WTC11 (cell line): ENCODE results near the gene RPN1.

Source experiments
- JUN ChIP-seq: sonication (generic); formaldehyde crosslinking; IDR thresholded peaks from 2 replicates; pipeline ENCODE4 v1.8.0; 2023; ENCODE audit warnings: mild to moderate bottlenecking, missing genetic modification reagents
- NFYB ChIP-seq: sonication (generic); formaldehyde crosslinking; conservative IDR thresholded peaks from 2 replicates; pipeline ENCODE4 v1.8.0; 2022; ENCODE audit warnings: low read depth, missing genetic modification reagents
- SMAD3 ChIP-seq: sonication (generic); formaldehyde crosslinking; IDR thresholded peaks from 2 replicates; pipeline ENCODE4 v1.8.0; 2022; ENCODE audit warnings: missing genetic modification reagents, mild to moderate bottlenecking, borderline replicate concordance
- TEAD1 ChIP-seq: sonication (generic); formaldehyde crosslinking; IDR thresholded peaks from 2 replicates; pipeline ENCODE4 v1.8.0; 2022; ENCODE audit warnings: mild to moderate bottlenecking, missing genetic modification reagents
- TP53 ChIP-seq: sonication (generic); formaldehyde crosslinking; IDR thresholded peaks from 2 replicates; pipeline ENCODE4 v1.8.1; 2023; ENCODE audit warnings: mild to moderate bottlenecking, missing genetic modification reagents
- ZNF121 ChIP-seq: sonication (generic); formaldehyde crosslinking; IDR thresholded peaks from 2 replicates; pipeline ENCODE4 v1.8.0; 2023; ENCODE audit warnings: missing genetic modification reagents
- ZNF317 ChIP-seq: sonication (generic); formaldehyde crosslinking; IDR thresholded peaks from 2 replicates; pipeline ENCODE4 v1.8.1; 2023; ENCODE audit warnings: low read depth, mild to moderate bottlenecking, moderate library complexity, missing genetic modification reagents, borderline replicate concordance
- TF ChIP-seq, protein P1 (sequence below): fragments of 200-600 bp; IDR thresholded peaks from 2 replicates; pipeline ENCODE4 v1.8.0; 2022; ENCODE audit warnings: antibody characterized with exemption
- TF ChIP-seq, protein P2 (sequence below): sonication (generic); formaldehyde crosslinking; IDR thresholded peaks from 2 replicates; pipeline ENCODE4 v1.8.1; 2022; ENCODE audit warnings: low read depth, mild to moderate bottlenecking, moderate library complexity, missing genetic modification reagents, borderline replicate concordance
- TF ChIP-seq, protein P3 (sequence below): sonication (generic); formaldehyde crosslinking; conservative IDR thresholded peaks from 2 replicates; pipeline ENCODE4 v1.8.1; 2023; ENCODE audit warnings: mild to moderate bottlenecking, low read depth, missing genetic modification reagents, moderate library complexity
- TF ChIP-seq, protein P4 (sequence below): sonication (generic); formaldehyde crosslinking; conservative IDR thresholded peaks from 2 replicates; pipeline ENCODE4 v1.8.1; 2022; ENCODE audit warnings: mild to moderate bottlenecking, missing genetic modification reagents
- TF ChIP-seq, protein P5 (sequence below): sonication (generic); formaldehyde crosslinking; IDR thresholded peaks from 2 replicates; pipeline ENCODE4 v1.8.0; 2022; ENCODE audit warnings: mild to moderate bottlenecking, missing genetic modification reagents
- TF ChIP-seq, protein P6 (sequence below): sonication (generic); formaldehyde crosslinking; IDR thresholded peaks from 2 replicates; pipeline ENCODE4 v1.8.0; 2022; ENCODE audit warnings: mild to moderate bottlenecking, missing genetic modification reagents

DNA sequence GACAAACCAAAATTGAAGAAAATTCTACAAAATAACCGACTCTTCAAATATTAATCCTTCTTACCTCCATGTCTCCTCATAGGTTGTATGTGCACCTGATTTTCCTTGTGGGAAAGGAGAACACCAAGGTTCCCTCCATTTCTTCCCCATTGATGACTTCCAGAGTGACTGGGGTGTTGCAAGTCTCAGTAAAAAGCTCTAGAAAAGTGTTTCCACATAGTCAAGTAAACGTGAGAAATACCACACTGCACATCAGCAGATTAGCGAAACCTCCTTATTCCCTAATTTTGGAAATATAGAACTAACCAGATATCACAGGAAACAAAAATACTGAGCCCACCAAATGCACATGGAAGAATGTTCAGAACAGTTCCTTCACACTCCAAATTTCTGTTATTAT is 4.9 kb upstream of the RPN1 start:
- TF ChIP-seq, protein P1, sequence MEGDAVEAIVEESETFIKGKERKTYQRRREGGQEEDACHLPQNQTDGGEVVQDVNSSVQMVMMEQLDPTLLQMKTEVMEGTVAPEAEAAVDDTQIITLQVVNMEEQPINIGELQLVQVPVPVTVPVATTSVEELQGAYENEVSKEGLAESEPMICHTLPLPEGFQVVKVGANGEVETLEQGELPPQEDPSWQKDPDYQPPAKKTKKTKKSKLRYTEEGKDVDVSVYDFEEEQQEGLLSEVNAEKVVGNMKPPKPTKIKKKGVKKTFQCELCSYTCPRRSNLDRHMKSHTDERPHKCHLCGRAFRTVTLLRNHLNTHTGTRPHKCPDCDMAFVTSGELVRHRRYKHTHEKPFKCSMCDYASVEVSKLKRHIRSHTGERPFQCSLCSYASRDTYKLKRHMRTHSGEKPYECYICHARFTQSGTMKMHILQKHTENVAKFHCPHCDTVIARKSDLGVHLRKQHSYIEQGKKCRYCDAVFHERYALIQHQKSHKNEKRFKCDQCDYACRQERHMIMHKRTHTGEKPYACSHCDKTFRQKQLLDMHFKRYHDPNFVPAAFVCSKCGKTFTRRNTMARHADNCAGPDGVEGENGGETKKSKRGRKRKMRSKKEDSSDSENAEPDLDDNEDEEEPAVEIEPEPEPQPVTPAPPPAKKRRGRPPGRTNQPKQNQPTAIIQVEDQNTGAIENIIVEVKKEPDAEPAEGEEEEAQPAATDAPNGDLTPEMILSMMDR = no peak
- TF ChIP-seq ZNF121 (no peak), TP53 (no peak), ZNF317 (CRISPR knock-in tag) (no peak), TEAD1 (CRISPR knock-in tag) (no peak), JUN (no peak), NFYB (CRISPR knock-in tag) (no peak), SMAD3 (no peak)
- TF ChIP-seq, protein P2, sequence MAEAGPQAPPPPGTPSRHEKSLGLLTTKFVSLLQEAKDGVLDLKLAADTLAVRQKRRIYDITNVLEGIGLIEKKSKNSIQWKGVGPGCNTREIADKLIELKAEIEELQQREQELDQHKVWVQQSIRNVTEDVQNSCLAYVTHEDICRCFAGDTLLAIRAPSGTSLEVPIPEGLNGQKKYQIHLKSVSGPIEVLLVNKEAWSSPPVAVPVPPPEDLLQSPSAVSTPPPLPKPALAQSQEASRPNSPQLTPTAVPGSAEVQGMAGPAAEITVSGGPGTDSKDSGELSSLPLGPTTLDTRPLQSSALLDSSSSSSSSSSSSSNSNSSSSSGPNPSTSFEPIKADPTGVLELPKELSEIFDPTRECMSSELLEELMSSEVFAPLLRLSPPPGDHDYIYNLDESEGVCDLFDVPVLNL (CRISPR knock-in tag) = no peak
- TF ChIP-seq, protein P3, sequence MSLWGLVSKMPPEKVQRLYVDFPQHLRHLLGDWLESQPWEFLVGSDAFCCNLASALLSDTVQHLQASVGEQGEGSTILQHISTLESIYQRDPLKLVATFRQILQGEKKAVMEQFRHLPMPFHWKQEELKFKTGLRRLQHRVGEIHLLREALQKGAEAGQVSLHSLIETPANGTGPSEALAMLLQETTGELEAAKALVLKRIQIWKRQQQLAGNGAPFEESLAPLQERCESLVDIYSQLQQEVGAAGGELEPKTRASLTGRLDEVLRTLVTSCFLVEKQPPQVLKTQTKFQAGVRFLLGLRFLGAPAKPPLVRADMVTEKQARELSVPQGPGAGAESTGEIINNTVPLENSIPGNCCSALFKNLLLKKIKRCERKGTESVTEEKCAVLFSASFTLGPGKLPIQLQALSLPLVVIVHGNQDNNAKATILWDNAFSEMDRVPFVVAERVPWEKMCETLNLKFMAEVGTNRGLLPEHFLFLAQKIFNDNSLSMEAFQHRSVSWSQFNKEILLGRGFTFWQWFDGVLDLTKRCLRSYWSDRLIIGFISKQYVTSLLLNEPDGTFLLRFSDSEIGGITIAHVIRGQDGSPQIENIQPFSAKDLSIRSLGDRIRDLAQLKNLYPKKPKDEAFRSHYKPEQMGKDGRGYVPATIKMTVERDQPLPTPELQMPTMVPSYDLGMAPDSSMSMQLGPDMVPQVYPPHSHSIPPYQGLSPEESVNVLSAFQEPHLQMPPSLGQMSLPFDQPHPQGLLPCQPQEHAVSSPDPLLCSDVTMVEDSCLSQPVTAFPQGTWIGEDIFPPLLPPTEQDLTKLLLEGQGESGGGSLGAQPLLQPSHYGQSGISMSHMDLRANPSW (CRISPR knock-in tag) = no peak
- TF ChIP-seq, protein P4, sequence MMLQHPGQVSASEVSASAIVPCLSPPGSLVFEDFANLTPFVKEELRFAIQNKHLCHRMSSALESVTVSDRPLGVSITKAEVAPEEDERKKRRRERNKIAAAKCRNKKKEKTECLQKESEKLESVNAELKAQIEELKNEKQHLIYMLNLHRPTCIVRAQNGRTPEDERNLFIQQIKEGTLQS = no peak
- TF ChIP-seq, protein P5, sequence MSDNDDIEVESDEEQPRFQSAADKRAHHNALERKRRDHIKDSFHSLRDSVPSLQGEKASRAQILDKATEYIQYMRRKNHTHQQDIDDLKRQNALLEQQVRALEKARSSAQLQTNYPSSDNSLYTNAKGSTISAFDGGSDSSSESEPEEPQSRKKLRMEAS (CRISPR knock-in tag) = no peak
- TF ChIP-seq, protein P6, sequence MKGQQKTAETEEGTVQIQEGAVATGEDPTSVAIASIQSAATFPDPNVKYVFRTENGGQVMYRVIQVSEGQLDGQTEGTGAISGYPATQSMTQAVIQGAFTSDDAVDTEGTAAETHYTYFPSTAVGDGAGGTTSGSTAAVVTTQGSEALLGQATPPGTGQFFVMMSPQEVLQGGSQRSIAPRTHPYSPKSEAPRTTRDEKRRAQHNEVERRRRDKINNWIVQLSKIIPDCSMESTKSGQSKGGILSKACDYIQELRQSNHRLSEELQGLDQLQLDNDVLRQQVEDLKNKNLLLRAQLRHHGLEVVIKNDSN (CRISPR knock-in tag) = no peak
